ENCODE data around the gene MAST4. TPM values are rescaled to one million over a fixed set of nuclear protein-coding genes. Genes with fewer than 3 reads are reported as not detected.

Gene MAST4
- total RNA-seq, 1 donor from 2014 or later: 17.2 TPM

- ATAC-seq (ENCODE audit: low read depth) (no peak), DNase-seq (no peak)
- ChIA-PET POLR2A (interaction anchor here (0.7 kb wide), 1 partner anchor 424 kb away, joined by 3 read pairs; no protein-coding TSS in a partner anchor), CTCF (no interaction called here)
- Mint-ChIP-seq H3K9me3 (no peaks in the 10 kb centered on the region), H3K36me3 (ENCODE audit: low read depth) (no peaks in the 10 kb centered on the region), H3K27me3 (no peaks in the 10 kb centered on the region), H3K27ac (no peak overlapping the region), H3K4me3 (no peak overlapping the region), H3K4me1 (peaks cover 18% of the 10 kb centered on the region)
- TF ChIP-seq, protein P1, sequence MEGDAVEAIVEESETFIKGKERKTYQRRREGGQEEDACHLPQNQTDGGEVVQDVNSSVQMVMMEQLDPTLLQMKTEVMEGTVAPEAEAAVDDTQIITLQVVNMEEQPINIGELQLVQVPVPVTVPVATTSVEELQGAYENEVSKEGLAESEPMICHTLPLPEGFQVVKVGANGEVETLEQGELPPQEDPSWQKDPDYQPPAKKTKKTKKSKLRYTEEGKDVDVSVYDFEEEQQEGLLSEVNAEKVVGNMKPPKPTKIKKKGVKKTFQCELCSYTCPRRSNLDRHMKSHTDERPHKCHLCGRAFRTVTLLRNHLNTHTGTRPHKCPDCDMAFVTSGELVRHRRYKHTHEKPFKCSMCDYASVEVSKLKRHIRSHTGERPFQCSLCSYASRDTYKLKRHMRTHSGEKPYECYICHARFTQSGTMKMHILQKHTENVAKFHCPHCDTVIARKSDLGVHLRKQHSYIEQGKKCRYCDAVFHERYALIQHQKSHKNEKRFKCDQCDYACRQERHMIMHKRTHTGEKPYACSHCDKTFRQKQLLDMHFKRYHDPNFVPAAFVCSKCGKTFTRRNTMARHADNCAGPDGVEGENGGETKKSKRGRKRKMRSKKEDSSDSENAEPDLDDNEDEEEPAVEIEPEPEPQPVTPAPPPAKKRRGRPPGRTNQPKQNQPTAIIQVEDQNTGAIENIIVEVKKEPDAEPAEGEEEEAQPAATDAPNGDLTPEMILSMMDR (IDR thresholded peaks at IDR 0.05): no peak
- intact Hi-C loops (cut with micrococcal nuclease): no loop called here
Measured at GRCh38 chr5:66609615-66610014, 13.4 kb downstream of the MAST4 start.

GRCh38 chr5:66612226-66612625, 16.0 kb downstream of the MAST4 start:
- no peak overlapping the region for H3K4me3 Mint-ChIP-seq
- ATAC-seq (ENCODE audit: low read depth): peak; percentile 40
- intact Hi-C loops (cut with micrococcal nuclease): no loop called here
- TF ChIP-seq, protein P1 (IDR thresholded peaks at IDR 0.05): no peak
- CTCF ChIA-PET: no interaction called here
- H3K36me3 Mint-ChIP-seq (ENCODE audit: low read depth): no peaks in the 10 kb centered on the region
- DNase-seq: no peak
- no peaks in the 10 kb centered on the region for H3K27me3 Mint-ChIP-seq
- H3K4me1 Mint-ChIP-seq: peaks cover 32% of the 10 kb centered on the region
- peak overlapping the region; percentile 41 for H3K27ac Mint-ChIP-seq
- no peaks in the 10 kb centered on the region for H3K9me3 Mint-ChIP-seq
- POLR2A ChIA-PET: no interaction called here

DNA sequence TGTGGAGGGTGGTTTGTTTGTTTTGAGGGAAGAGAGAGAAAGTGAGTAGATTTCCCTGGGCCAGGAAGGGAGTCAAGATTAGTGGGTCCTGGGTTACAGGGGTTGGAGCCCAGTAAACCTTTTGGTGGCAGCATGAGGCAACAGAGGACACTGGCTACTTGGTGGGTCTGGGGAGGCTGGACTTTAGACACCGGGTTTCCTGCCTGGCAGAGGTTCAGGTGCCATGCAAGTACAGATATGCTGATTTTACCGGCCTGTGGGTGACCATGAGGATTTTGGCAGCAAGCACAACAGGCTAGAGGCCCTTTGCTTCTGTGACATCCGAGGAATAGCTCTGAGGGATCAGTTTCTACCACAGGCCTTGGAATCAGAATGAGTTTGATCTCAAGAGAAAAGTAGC, 18.9 kb downstream of the MAST4 start:
- Mint-ChIP-seq H3K4me3 (no peak overlapping the region), H3K9me3 (no peaks in the 10 kb centered on the region), H3K27ac (peak overlapping the region; percentile 19), H3K36me3 (ENCODE audit: low read depth) (no peaks in the 10 kb centered on the region), H3K4me1 (peaks cover 53% of the 10 kb centered on the region), H3K27me3 (no peaks in the 10 kb centered on the region)
- no peak for ATAC-seq (ENCODE audit: low read depth)
- POLR2A ChIA-PET: no interaction called here
- intact Hi-C loops (cut with micrococcal nuclease): no loop called here
- TF ChIP-seq, protein P1 (IDR thresholded peaks at IDR 0.05): no peak
- CTCF ChIA-PET: no interaction called here
- DNase-seq: no peak

GRCh38 chr5:66615894-66616293, 19.7 kb downstream of the MAST4 start:
- ChIA-PET CTCF (no interaction called here), POLR2A (no interaction called here)
- TF ChIP-seq, protein P1 (IDR thresholded peaks at IDR 0.05): no peak
- ATAC-seq (ENCODE audit: low read depth): no peak
- Mint-ChIP-seq H3K4me1 (peaks cover 57% of the 10 kb centered on the region), H3K27me3 (no peaks in the 10 kb centered on the region), H3K36me3 (ENCODE audit: low read depth) (no peaks in the 10 kb centered on the region), H3K9me3 (no peaks in the 10 kb centered on the region), H3K27ac (peak overlapping the region; percentile 16), H3K4me3 (no peak overlapping the region)
- intact Hi-C loops (cut with micrococcal nuclease): no loop called here
- DNase-seq: no peak

GRCh38 chr5:66616520-66617225, 20.5 kb downstream of the MAST4 start:
- POLR2A ChIA-PET: no interaction called here
- peak overlapping the region; percentile 32 for H3K27ac Mint-ChIP-seq
- intact Hi-C loops (cut with micrococcal nuclease): loop anchor here (1.0 kb wide), 1 partner anchor 19 kb away; no protein-coding TSS in a partner anchor
- H3K4me1 Mint-ChIP-seq: peaks cover 54% of the 10 kb centered on the region
- H3K9me3 Mint-ChIP-seq: no peaks in the 10 kb centered on the region
- H3K36me3 Mint-ChIP-seq (ENCODE audit: low read depth): no peaks in the 10 kb centered on the region
- no peaks in the 10 kb centered on the region for H3K27me3 Mint-ChIP-seq
- CTCF ChIA-PET: no interaction called here
- no peak for ATAC-seq (ENCODE audit: low read depth)
- TF ChIP-seq, protein P1 (IDR thresholded peaks at IDR 0.05): no peak
- no peak for DNase-seq
- H3K4me3 Mint-ChIP-seq: no peak overlapping the region

Measured in activated B cell treated with CpG ODN at 0.5 μM for 24 hours (primary cell).